Measurements from ENCODE around the gene SUSD4. TPM values are rescaled to one million over a fixed set of nuclear protein-coding genes. Genes with fewer than 3 reads are reported as not detected.
"Not testable (repeated sequence)": the region's sequence is repeated elsewhere in the genome, so short reads cannot be mapped to it uniquely, and the experiment has no call there.

SUSD4 gene
- total RNA-seq, 1 donor from 2014 or later, result 2.0 TPM

- DNase-seq (ENCODE audit: low read depth), result no peak
Observed at GRCh38 chr1:223256034-223256433, 107.9 kb downstream of the SUSD4 start.

GRCh38 chr1:223253916-223254315 lies 110.1 kb downstream of the SUSD4 start:
- no peak for DNase-seq (ENCODE audit: low read depth)

GRCh38 chr1:223251387-223251786 lies 112.6 kb downstream of the SUSD4 start:
- not testable (repeated sequence) for DNase-seq (ENCODE audit: low read depth)

GRCh38 chr1:223250632-223251015 lies 113.4 kb downstream of the SUSD4 start:
- no peak for DNase-seq (ENCODE audit: low read depth)

GRCh38 chr1:223249854-223250631 lies 113.9 kb downstream of the SUSD4 start:
- no peak for DNase-seq (ENCODE audit: low read depth)

- DNase-seq (ENCODE audit: low read depth), result no peak
Observed at GRCh38 chr1:223248770-223249140, 115.2 kb downstream of the SUSD4 start.

GRCh38 chr1:223248001-223248769 lies 115.8 kb downstream of the SUSD4 start:
- no peak for DNase-seq (ENCODE audit: low read depth)

GRCh38 chr1:223246476-223247112 lies 117.4 kb downstream of the SUSD4 start:
- DNase-seq (ENCODE audit: low read depth), result no peak

GRCh38 chr1:223245983-223246382 lies 118.0 kb downstream of the SUSD4 start:
- no peak for DNase-seq (ENCODE audit: low read depth)

- DNase-seq (ENCODE audit: low read depth), result no peak
Observed at GRCh38 chr1:223245411-223245810, 118.6 kb downstream of the SUSD4 start.

- peak; percentile 33 for DNase-seq (ENCODE audit: low read depth)
Observed at GRCh38 chr1:223244366-223245103, 119.4 kb downstream of the SUSD4 start.

GRCh38 chr1:223243441-223244050 lies 120.4 kb downstream of the SUSD4 start:
- no peak for DNase-seq (ENCODE audit: low read depth)

- no peak for DNase-seq (ENCODE audit: low read depth)
Observed at GRCh38 chr1:223242971-223243370, 121.0 kb downstream of the SUSD4 start.

GRCh38 chr1:223242382-223242955 lies 121.5 kb downstream of the SUSD4 start:
- DNase-seq (ENCODE audit: low read depth), result peak; percentile 23

- DNase-seq (ENCODE audit: low read depth), result no peak
Observed at GRCh38 chr1:223240122-223240521, 123.9 kb downstream of the SUSD4 start.

- DNase-seq (ENCODE audit: low read depth), result no peak
Observed at GRCh38 chr1:223235091-223235490, 128.9 kb downstream of the SUSD4 start.

- no peak for DNase-seq (ENCODE audit: low read depth)
Observed at GRCh38 chr1:223234534-223234933, 129.4 kb downstream of the SUSD4 start.

- DNase-seq (ENCODE audit: low read depth), result no peak
Observed at GRCh38 chr1:223234170-223234514, 129.8 kb downstream of the SUSD4 start.

GRCh38 chr1:223233410-223234169 lies 130.4 kb downstream of the SUSD4 start:
- peak; percentile 57 for DNase-seq (ENCODE audit: low read depth)

- no peak for DNase-seq (ENCODE audit: low read depth)
Observed at GRCh38 chr1:223233019-223233409, 131.0 kb downstream of the SUSD4 start.

Data from myocyte (in vitro differentiated cells).